ENCODE measurements around the gene SYNE2.
"Not testable (repeated sequence)": the region's sequence is repeated elsewhere in the genome, so short reads cannot be mapped to it uniquely, and the experiment has no call there.

The SYNE2 gene

DNA sequence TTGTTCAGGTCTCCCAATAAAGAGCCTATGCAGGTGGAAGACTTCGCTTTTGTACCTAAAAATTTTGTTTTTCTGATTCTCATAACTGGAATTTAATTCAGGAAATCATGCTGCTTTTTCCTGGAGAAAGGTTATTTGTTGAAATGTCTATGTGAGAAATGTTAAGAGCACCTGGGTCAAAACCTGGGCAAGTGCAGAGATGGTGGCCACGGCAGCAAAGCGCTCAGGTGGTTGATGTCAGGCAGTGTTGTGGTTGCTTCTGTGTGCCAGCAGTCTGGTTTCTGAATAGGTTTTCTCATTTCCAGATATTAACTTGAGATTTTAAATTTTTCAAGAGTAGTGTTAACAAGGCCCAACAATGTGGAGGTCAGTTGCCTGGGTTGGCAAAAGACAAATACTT lies 345.2 kb downstream of the SYNE2 start:
- no peak for DNase-seq
- intact Hi-C loops (cut with DNase I), result no loop called here

DNA sequence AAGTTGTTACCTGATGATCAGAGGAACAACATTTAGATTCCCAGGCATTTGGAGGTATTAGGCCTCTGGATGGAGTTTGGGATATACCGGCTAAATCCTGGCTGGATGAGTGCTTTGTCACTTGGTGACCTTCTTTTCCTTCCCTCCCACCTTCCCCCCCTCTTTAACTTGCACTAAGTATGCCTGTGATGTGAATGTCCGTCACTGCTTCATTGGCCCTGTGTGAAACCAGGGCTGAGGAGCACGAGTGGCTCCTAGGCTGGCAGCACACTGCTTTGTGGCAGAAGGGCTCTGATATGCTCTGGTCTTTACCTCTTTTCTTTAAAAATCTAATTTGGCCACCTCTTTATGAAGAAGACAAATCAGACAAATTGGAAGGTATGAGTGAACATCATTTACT lies 345.7 kb downstream of the SYNE2 start:
- intact Hi-C loops (cut with DNase I), result no loop called here

DNA sequence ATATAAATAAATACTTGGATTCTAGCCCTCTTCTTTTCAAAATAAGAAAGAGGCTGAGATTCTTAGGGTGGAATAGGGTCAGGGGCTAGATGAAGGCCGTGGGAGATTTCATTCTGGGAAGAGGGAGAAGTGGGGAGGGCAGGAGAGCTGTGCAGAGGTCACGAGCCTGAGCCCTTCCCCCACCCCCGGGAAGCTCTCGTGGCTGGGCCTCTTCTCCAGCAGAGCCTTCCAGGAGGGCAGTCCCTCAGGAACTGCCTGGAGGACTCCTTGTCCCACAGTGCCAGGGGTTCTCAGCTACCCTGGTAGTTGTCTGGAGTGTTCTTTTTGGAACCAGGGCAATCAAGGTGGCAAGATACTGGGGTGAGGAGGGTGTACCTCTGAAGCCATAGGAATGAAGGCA lies 347.4 kb downstream of the SYNE2 start:
- peak in 9 of 42 donors; percentile 15 to 58 (median 26) for DNase-seq

More for the DNA sequence above, 345.7 kb downstream of the SYNE2 start:
- DNase-seq, result no peak

DNA sequence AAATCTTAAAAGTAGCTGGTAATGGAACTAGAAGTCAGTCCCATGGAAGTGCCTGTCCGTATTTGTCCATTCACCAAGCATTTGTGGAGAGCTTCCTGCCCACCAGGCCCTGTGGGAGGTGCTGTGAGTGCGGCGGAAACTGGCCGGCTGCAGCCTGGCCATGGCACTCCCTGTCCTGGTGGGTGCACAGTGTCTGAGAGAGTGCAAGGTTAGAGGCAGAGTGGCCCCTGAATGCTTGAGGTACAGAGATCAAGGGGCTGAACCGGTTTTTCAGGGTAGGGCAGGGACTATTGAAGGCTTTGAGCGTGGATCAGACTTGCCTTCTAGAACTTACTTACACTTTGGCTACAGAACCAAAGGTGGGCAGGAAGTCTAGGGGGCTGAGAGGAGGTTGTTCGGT lies 348.5 kb downstream of the SYNE2 start:
- no peak for DNase-seq
- intact Hi-C loops (cut with DNase I), result no loop called here

More for the DNA sequence above, 347.4 kb downstream of the SYNE2 start:
- intact Hi-C loops (cut with DNase I), result no loop called here

DNA sequence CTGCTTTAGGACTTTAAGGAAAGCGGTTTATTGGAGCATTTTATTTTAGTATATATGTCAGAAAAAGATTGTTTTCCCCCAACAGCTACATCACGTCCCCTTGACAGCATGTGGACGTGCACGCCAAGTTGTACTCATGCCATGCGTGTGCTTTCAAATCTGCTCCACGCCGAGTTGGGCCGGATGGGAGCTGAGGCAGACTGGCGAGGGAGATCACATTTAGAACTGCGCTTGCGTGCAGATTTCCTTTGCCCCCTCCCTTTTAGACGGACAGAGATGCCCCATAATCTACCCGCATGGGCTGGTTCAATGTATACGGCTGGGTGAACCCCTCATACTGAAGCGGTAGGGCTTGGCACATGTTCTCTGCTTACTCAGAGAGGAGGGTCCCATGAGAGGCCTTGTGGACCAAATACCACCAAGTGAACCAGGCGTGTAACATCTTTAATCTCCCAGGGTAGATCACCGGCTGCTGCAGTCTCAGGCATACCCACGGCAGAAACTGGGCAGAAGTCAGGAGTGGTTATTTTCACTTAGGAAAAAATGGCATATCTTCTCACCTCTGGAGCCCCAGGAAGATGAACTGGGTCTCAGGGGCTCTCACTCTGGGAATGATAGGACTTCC lies 349.2 kb downstream of the SYNE2 start:
- no peak for DNase-seq
- intact Hi-C loops (cut with DNase I), result no loop called here

DNA sequence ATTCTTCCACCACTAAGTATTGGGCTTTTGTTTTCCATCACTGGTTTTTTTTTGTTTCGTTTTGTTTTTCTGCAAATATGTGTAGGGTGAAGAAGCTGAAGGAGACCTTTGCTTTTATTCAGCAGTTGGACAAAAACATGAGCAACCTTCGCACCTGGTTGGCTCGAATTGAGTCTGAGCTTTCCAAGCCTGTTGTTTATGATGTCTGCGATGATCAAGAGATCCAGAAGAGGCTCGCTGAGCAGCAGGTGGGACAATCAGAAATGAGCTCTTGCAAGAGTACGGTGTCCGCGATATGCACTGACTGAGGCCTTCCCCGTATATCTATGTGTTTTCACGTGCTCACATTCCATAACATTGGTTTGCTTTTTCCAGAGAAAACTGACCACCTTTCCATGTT lies 349.9 kb downstream of the SYNE2 start:
- DNase-seq, result no peak
- intact Hi-C loops (cut with DNase I), result no loop called here

DNA sequence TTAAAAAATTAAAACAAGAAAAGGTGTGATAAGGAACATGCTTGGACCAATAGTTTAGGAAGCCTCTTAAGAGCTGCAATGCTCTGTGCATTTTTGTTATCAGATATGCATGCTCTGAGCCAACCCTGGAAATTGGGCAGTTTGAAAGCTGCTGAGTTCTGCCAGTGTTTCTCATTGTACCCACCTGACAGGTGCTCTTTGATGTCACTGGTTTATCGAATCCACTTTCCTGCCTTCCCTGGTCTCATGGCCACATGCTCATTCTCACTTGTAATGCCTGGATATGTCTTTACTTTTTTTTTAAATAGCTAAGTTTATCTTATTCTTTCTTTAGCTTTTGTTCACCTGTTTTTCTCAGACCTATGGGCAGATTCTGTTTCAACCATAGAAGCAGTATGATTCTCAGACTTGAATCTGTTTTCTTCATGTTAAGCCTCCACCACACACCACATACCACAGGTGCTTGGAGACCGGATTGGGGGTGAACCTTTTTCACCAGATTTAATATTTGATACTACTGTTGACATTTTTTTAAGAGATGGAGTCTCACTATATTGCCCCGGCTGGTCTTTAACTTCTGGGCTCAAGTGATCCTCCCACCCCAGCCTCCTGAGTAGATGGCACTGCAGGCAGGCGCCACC lies 350.7 kb downstream of the SYNE2 start:
- DNase-seq, result no peak
- intact Hi-C loops (cut with DNase I), result no loop called here

DNA sequence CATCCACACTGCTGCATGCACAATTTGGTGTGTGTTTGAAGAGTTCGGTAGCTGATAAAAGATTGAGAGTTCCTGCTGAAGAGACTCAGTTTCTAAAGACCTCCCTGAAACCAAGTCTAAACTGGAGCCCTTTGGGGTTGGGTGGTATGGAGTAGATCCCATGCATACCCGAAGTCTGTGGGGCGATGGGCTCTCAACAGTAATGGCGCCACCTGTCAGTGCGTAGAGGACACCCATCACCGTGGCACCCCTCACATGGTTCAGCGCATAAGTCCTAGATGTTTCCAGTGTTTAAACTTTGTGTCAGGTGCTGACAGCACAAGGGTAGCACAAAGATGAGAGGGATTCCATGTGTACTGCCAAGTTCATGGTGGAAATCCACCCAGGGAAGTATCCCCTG lies 355.5 kb downstream of the SYNE2 start:
- intact Hi-C loops (cut with DNase I), result no loop called here
- no peak for DNase-seq

DNA sequence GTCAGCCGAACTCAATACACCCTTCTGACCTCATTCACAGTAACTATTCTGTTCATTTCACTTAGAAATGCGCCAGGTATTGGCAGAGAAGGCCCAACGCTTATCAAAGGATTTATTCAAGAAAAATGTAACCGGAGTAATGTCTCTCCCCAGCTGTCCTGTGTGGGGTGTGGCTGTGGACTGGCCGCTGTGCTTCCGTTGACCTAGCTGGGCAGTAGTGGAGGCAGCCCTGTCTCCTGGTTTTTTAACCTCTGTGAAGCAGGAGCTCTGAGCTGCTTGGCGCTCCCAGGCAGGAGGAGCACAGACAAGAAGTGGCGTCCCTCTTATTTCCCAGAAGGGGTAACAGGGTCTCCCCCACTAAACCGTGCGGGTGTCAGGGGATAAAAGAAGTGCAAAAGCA lies 356.2 kb downstream of the SYNE2 start:
- no peak for DNase-seq
- intact Hi-C loops (cut with DNase I), result no loop called here

DNA sequence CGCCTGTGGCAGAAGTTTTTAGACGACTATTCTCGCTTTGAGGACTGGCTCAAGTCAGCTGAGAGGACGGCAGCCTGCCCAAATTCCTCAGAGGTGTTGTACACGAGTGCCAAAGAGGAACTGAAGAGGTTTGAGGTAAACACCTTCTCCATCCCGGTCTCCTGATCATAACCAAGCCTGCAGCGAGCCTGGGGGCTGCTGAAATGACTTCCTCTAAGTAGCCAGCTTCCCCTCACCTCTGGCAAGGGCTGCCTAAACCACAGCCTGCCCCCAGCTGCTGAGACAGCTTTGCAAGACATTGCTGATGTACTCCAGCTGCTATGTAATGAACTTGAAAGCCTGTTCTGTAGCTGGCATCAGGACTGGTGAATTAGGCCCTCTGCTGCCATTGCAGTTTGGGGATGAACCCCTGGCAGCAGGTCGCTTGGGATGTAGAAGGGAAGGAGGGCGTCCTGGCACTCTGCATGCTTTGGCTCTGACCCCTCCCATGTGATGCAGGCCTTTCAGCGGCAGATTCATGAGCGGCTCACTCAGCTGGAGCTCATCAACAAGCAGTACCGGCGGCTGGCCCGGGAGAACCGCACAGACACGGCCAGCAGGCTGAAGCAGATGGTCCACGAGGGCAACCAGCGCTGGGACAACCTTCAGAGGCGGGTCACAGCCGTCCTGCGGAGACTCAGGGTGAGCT lies 356.8 kb downstream of the SYNE2 start:
- DNase-seq, result peak in 36 of 42 donors; percentile 11 to 66 (median 32)
- intact Hi-C loops (cut with DNase I), result no loop called here

DNA sequence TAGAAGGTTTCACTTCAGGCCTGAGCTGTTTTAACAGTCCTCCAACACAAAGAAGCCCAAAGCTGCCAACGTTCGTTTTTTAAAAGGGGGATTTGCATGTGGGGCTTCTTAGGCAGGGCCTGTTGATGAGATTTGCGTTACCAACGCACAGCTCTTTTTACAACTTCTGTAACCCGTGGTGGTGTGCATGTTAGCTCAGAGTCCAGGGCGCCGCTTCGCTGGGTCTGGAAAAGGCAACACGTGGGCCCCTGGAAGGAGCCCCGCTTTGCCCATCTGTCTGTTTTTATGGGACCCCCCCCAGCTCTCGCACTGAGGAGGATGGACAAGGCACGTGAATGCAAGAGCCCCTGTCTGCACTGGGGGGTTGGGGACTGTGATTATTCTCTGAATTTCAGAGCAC lies 357.4 kb downstream of the SYNE2 start:
- intact Hi-C loops (cut with DNase I), result no loop called here
- DNase-seq, result no peak

DNA sequence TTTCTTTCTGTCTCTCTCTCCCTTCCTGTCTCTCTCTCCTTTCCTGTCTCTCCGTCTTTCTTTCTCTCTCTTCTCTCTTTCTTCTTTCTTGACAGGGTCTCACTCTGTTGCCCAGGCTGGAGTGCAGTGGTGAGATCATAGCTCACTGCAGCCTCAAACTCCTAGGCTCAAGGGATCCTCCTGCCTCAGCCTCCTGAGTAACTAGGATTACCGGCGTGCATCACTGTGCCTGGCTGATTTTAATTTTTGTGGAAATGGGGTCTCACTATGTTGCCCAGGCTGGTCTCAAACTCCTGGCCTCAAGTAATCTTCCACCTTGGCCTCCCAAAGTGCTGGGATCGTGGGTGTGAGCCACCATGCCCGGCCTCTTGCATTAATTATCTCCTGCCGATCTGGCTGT lies 358.1 kb downstream of the SYNE2 start:
- DNase-seq; intact Hi-C loops (cut with DNase I): not testable (repeated sequence)

DNA sequence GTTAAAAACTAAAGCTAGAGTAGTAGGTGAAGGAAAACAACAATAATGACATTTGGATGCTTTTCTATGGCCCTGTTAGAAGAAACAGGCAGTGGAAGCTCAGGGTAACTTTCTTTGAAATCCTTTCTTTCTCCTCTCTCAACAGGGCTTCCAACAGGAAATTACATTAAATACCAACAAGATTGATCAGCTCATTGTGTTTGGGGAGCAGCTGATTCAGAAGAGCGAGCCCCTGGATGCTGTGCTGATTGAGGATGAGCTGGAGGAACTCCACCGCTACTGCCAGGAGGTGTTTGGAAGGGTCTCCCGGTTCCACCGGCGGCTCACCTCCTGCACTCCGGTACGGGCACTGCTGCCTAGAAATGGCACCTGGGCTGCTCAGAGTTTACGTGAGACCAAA lies 359.9 kb downstream of the SYNE2 start:
- intact Hi-C loops (cut with DNase I), result no loop called here
- no peak for DNase-seq

DNA sequence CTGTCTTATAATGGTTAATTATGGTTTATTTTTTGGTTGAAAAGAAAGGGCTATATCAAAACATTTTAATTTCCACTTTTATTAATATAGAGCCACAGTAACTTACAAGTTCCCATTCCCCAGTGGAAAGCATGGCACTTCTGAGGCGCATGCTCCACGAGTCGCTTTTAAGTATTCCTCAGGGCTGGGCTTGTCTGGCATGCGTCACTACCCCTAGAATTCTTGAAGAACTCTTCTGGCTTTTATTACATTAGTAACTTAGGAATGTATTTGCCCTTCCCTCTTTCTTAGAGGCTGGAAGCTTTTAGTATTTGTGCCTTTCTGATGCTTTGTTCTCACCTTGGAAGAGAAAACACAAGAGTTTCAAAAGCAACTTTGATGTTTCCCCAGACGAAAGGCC lies 360.3 kb downstream of the SYNE2 start:
- no peak for DNase-seq
- intact Hi-C loops (cut with DNase I), result no loop called here

DNA sequence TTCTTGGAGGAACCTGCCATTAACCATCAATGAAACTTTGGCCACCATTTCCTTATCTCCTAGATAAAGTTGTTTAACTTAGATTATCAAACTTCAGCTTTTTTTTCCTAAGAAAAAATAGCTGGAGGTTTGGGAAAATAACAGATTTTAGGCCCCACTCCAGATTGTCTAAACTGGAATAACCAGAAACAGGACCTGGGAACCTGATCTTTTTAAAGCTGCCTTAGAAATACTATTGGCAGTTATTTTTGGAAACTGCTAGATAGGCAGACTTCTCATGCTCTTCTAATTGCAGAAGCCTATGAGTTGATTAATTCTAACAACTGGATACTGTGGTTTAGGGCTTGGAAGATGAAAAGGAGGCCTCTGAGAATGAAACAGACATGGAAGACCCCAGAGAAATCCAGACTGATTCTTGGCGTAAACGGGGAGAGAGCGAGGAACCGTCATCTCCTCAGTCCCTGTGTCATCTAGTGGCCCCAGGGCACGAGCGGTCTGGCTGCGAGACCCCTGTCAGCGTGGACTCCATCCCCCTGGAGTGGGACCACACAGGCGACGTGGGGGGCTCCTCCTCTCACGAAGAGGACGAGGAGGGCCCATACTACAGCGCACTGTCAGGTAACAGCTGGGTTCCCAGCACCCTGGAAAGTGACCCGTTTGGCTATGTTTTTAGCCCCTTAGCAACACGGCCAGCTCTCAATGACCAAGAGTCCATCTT lies 361.2 kb downstream of the SYNE2 start:
- intact Hi-C loops (cut with DNase I), result no loop called here
- no peak for DNase-seq

DNA sequence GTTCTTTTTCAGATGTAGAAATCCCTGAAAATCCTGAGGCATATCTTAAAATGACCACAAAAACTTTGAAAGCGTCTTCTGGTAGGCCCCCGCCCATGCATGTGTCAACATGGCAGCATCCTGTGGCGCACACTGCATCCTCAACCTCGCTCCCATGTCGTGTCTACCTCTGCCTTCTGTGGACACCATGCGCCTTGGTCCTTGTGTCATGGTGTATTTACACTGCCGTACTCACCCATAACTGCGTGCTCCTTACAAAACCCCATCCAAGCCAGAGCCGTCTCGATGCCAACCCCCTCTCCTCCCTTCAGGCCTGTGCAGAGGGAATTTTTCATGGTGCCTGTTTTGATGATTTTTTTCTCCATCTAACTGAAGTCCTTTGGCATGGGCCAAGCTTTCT lies 362.5 kb downstream of the SYNE2 start:
- DNase-seq, result no peak
- intact Hi-C loops (cut with DNase I), result no loop called here

DNA sequence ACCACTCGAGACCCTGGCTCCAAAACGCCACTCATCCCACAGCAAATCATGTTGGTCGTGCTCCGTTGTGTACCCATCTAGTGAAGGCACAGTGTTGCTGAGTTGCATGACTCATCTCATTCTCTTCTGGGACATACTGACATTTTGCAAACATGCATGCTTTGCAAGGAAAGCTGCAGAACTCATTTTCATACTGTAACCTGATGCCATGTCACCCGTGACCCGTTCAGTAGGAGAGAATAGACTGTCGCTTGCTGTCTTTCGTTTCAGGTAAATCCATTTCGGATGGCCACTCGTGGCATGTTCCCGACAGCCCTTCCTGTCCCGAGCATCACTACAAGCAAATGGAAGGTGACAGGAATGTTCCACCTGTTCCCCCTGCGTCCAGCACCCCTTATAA lies 363.2 kb downstream of the SYNE2 start:
- intact Hi-C loops (cut with DNase I), result no loop called here
- no peak for DNase-seq

DNA sequence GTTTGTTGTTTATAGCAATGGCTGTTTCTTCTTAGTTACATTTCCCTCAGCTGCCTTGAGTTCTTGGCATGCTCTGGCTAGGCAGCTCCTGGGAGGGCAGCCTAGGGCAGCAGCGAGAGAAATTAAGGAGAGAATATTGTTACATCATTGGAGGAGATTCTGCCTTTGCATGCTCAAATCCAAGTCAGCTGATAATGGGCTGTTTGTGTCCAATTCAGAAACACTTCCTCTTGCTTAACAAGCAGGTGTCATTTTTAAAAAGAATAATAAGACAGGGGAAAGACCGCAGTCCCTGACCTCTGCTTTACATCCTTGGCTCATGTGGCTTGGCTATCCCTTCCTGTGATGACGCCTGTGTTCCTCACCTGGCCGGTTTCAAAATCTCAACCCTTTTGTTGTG lies 364.5 kb downstream of the SYNE2 start:
- intact Hi-C loops (cut with DNase I), result no loop called here
- DNase-seq, result no peak

DNA sequence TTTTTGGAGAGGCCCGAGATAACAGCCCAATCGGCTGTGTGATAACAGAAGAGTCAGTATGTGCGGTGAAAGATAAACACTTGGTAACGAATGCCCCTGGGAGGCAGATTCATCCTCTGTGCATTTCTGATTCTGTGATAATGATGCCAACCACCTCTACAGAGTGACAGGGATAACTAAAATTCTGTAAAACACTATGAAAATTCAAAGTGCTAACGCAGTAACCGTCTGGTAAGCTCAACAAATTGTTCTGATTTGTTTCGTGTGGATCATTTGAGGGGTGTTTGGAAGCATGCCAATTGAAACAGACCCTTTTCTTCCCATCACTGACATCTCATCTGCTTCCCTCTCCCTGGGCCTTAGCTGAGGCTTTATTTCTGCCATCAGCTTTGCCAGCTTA lies 365.0 kb downstream of the SYNE2 start:
- DNase-seq, result peak in 2 of 42 donors; percentile 1 to 2

More for the DNA sequence above, 365.0 kb downstream of the SYNE2 start:
- intact Hi-C loops (cut with DNase I), result no loop called here
